Progenitor cell of endocrine pancreas (in vitro differentiated cells): ENCODE measurements around the gene CNTN6. TPM values are rescaled to one million over a fixed set of nuclear protein-coding genes. Genes with fewer than 3 reads are reported as not detected.
A peak's percentile ranks its signal among the peaks of the same experiment; 100 is the strongest.

Experiments
- DNase-seq: peaks from one replicate; pipeline ENCODE4 v3.0.0; 2021; ENCODE audit warnings: low spot score; ENCODE audit not compliant: unreplicated experiment
- H3K27ac Mint-ChIP-seq: 2 replicates; pipeline ENCODE4 v1.8.0; 2021; ENCODE audit warnings: mild to moderate bottlenecking, moderate library complexity, mixed read lengths
- H3K27me3 Mint-ChIP-seq: 2 replicates; pipeline ENCODE4 v1.8.0; 2021; ENCODE audit warnings: mixed read lengths
- H3K36me3 Mint-ChIP-seq: 2 replicates; pipeline ENCODE4 v1.8.0; 2022; ENCODE audit warnings: mixed read lengths; ENCODE audit not compliant: insufficient read depth
- H3K4me1 Mint-ChIP-seq: 2 replicates; pipeline ENCODE4 v1.8.0; 2021; ENCODE audit warnings: low read depth, mixed read lengths
- H3K4me3 Mint-ChIP-seq: 2 replicates; pipeline ENCODE4 v1.8.0; 2021; ENCODE audit warnings: low read depth, mild to moderate bottlenecking, moderate library complexity, mixed read lengths
- H3K9me3 Mint-ChIP-seq: 2 replicates; pipeline ENCODE4 v1.8.0; 2021; ENCODE audit warnings: low read depth, mixed read lengths
- long read RNA-seq: library from polyadenylated mRNA; unstranded; transcript quantifications from one replicate; pipeline ENCODE4 v2.0.0, GENCODE V29; 2020
- total RNA-seq: library from RNA; stranded (reverse); gene quantifications from 2 replicates; pipeline ENCODE4 v1.2.1, GENCODE V29; 2021
- TF ChIP-seq, protein P1 (sequence below): fragments of 200-600 bp; sonication (generic); IDR thresholded peaks from one replicate; pipeline ENCODE4 v1.5.0; 2021; ENCODE audit warnings: antibody characterized with exemption, mild to moderate bottlenecking; ENCODE audit not compliant: unreplicated experiment

CNTN6 gene
- 0.17 and 0.36 TPM in 2 replicates for total RNA-seq
- long read RNA-seq, partial matches to known transcripts, result 1 of 2 reads
- long read RNA-seq, other reads (novel, unspliced or antisense), result 1 of 2 reads

- no peaks in the 10 kb centered on the region for H3K36me3 Mint-ChIP-seq
- DNase-seq, result no peak
- TF ChIP-seq, protein P1, sequence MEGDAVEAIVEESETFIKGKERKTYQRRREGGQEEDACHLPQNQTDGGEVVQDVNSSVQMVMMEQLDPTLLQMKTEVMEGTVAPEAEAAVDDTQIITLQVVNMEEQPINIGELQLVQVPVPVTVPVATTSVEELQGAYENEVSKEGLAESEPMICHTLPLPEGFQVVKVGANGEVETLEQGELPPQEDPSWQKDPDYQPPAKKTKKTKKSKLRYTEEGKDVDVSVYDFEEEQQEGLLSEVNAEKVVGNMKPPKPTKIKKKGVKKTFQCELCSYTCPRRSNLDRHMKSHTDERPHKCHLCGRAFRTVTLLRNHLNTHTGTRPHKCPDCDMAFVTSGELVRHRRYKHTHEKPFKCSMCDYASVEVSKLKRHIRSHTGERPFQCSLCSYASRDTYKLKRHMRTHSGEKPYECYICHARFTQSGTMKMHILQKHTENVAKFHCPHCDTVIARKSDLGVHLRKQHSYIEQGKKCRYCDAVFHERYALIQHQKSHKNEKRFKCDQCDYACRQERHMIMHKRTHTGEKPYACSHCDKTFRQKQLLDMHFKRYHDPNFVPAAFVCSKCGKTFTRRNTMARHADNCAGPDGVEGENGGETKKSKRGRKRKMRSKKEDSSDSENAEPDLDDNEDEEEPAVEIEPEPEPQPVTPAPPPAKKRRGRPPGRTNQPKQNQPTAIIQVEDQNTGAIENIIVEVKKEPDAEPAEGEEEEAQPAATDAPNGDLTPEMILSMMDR, result no peak
- no peak within 1 kb of the TSS for H3K4me3 Mint-ChIP-seq
- H3K27me3 Mint-ChIP-seq, result peaks cover 4% of the 10 kb centered on the region
- H3K4me1 Mint-ChIP-seq, result peaks cover 10% of the 10 kb centered on the region
- peak within 1 kb of the TSS; percentile 1 for H3K27ac Mint-ChIP-seq
- H3K9me3 Mint-ChIP-seq, result peaks cover 8% of the 10 kb centered on the region
These were observed at the start of gene CNTN6 for GRCh38 chr3:1092771-1093170. CNTN6 (plus strand) TSS chr3:1093024; CDS start chr3:1148009, 54,985 bp downstream.

- Mint-ChIP-seq H3K9me3 (peaks cover 6% of the 10 kb centered on the region), H3K4me3 (no peak overlapping the region), H3K27me3 (peaks cover 63% of the 10 kb centered on the region), H3K36me3 (no peaks in the 10 kb centered on the region), H3K4me1 (peaks cover 20% of the 10 kb centered on the region), H3K27ac (no peak overlapping the region)
- TF ChIP-seq, protein P1, result no peak
- DNase-seq, result no peak
These were observed 44.3 kb upstream of the CNTN6 start for GRCh38 chr3:1048558-1048957.

DNA sequence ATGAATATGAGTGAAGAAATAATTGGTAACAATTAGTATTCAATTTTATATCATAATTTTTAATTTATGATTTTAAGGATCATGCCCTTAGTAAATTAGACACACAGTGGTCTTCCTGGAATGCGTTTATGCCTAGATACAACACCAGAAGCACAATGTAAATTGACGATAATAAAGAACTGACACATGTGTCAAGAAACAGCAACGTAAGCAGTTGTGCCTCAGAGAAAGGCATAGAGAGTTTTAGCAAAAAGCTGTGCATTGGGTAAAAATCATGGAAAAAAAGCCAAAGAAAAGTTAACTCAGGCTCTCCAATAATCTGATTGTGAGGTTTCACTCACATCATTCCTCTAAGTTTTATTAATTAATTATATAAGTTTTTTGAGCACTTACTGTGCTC, 37.0 kb upstream of the CNTN6 start:
- H3K36me3 Mint-ChIP-seq, result no peaks in the 10 kb centered on the region
- no peak overlapping the region for H3K4me3 Mint-ChIP-seq
- TF ChIP-seq, protein P1, result no peak
- H3K27ac Mint-ChIP-seq, result no peak overlapping the region
- peaks cover 1% of the 10 kb centered on the region for H3K4me1 Mint-ChIP-seq
- DNase-seq, result no peak
- H3K9me3 Mint-ChIP-seq, result peaks cover 2% of the 10 kb centered on the region
- peaks cover 50% of the 10 kb centered on the region for H3K27me3 Mint-ChIP-seq

GRCh38 chr3:1056744-1057143, 36.1 kb upstream of the CNTN6 start:
- TF ChIP-seq, protein P1, result no peak
- H3K4me3 Mint-ChIP-seq, result no peak overlapping the region
- peaks cover 44% of the 10 kb centered on the region for H3K27me3 Mint-ChIP-seq
- no peak overlapping the region for H3K27ac Mint-ChIP-seq
- H3K4me1 Mint-ChIP-seq, result peaks cover 1% of the 10 kb centered on the region
- H3K9me3 Mint-ChIP-seq, result peaks cover 4% of the 10 kb centered on the region
- H3K36me3 Mint-ChIP-seq, result no peaks in the 10 kb centered on the region
- no peak for DNase-seq

DNA sequence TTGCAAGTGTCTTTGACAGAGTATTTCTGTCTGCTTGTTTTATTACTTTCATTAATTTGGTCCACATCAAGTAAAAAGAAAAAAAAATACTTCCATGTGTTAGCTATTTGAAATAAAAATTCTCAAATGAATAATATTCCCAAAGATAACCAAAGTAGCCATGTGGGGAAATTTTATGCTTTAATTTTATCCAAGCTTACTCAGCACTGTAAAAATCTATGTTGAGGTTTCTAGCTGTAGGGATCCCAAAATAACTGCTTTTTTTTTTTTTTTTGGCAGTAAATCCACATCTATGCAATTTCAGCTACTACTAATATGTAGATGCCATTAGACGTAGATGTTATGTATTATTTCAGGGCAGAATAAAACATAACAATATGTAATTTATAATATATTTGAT, 35.4 kb upstream of the CNTN6 start:
- peaks cover 41% of the 10 kb centered on the region for H3K27me3 Mint-ChIP-seq
- peaks cover 7% of the 10 kb centered on the region for H3K9me3 Mint-ChIP-seq
- H3K4me1 Mint-ChIP-seq, result peaks cover 1% of the 10 kb centered on the region
- DNase-seq, result no peak
- no peaks in the 10 kb centered on the region for H3K36me3 Mint-ChIP-seq
- no peak overlapping the region for H3K27ac Mint-ChIP-seq
- no peak overlapping the region for H3K4me3 Mint-ChIP-seq
- TF ChIP-seq, protein P1, result no peak
